ENCODE data around the gene SOCS6.

SOCS6 gene

DNA sequence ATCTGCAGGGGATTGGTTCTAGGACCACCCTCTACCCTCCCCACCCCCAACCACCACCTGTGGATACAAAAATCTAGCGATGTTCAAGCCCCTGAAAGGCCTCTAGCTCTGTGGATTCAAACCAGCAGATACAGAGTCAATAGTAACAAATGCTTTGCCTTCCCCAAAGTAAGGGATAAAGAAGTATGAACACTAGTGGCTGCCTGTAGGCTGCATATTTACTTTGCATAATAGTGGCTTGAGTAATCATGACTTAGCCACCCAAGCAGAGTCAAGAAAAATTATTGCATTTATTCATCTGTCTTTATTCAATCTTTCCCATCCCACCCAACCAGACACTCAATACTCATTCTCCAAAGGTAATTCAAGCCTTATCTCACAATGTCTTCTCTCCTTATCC, 43.8 kb downstream of the SOCS6 start:
- TF ChIP-seq POU6F1 (CRISPR knock-in tag; IDR thresholded peaks at IDR 0.05; ENCODE audit: borderline replicate concordance, low read depth) = no peak
- TF ChIP-seq, protein P1, sequence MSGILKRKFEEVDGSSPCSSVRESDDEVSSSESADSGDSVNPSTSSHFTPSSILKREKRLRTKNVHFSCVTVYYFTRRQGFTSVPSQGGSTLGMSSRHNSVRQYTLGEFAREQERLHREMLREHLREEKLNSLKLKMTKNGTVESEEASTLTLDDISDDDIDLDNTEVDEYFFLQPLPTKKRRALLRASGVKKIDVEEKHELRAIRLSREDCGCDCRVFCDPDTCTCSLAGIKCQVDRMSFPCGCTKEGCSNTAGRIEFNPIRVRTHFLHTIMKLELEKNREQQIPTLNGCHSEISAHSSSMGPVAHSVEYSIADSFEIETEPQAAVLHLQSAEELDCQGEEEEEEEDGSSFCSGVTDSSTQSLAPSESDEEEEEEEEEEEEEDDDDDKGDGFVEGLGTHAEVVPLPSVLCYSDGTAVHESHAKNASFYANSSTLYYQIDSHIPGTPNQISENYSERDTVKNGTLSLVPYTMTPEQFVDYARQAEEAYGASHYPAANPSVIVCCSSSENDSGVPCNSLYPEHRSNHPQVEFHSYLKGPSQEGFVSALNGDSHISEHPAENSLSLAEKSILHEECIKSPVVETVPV (CRISPR knock-in tag; IDR thresholded peaks at IDR 0.05) = no peak
- no peak for TF ChIP-seq PPARA (CRISPR knock-in tag; IDR thresholded peaks at IDR 0.05; ENCODE audit: borderline replicate concordance)
- TF ChIP-seq ZC3H10 (CRISPR knock-in tag; IDR thresholded peaks at IDR 0.05) = no peak
- TF ChIP-seq RARB (CRISPR knock-in tag; IDR thresholded peaks at IDR 0.05) = no peak
- no peak for TF ChIP-seq ZNF565 (CRISPR knock-in tag; conservative IDR thresholded peaks at IDR 0.05; ENCODE audit: low read depth)
- TF ChIP-seq ZNF8 (CRISPR knock-in tag; IDR thresholded peaks at IDR 0.05) = no peak
- TF ChIP-seq ESRRG (CRISPR knock-in tag; IDR thresholded peaks at IDR 0.05) = no peak

DNA sequence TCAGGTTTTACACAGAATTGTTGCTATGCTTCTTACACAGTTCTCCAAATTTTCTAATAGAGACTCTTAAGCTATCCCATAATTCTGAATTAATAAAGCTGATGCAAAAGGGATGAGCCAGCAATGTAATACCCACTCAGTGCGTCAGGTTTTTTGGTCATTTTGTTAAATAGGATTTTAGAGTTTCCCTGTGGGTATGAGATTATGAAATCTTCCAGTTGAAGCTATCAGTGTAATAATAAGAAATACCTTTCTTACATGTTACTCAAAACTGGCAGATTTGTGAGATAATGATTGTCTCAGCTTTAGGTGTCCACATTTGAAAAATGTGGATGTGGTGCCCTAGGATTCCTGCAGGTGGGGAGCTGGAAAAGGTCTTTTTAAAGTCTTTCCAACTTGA, 44.5 kb downstream of the SOCS6 start:
- TF ChIP-seq ZFP3 (CRISPR knock-in tag; IDR thresholded peaks at IDR 0.05) (no peak), GLIS3 (CRISPR knock-in tag; IDR thresholded peaks at IDR 0.05) (no peak)
- no peak for ATAC-seq

More for the DNA sequence above, 43.8 kb downstream of the SOCS6 start:
- no peak for ATAC-seq

- peak; percentile 56 for ATAC-seq
- TF ChIP-seq SNAI2 (CRISPR knock-in tag; IDR thresholded peaks at IDR 0.05) (no peak), RARB (CRISPR knock-in tag; IDR thresholded peaks at IDR 0.05) (no peak), OSR1 (CRISPR knock-in tag; IDR thresholded peaks at IDR 0.05) (no peak), BACH2 (CRISPR knock-in tag; IDR thresholded peaks at IDR 0.05; ENCODE audit: borderline replicate concordance) (no peak), ZNF70 (CRISPR knock-in tag; IDR thresholded peaks at IDR 0.05) (no peak), ISL1 (CRISPR knock-in tag; IDR thresholded peaks at IDR 0.05) (no peak), ZNF565 (CRISPR knock-in tag; conservative IDR thresholded peaks at IDR 0.05; ENCODE audit: low read depth) (no peak), PATZ1 (CRISPR knock-in tag; IDR thresholded peaks at IDR 0.05; ENCODE audit: borderline replicate concordance) (no peak), CREB5 (CRISPR knock-in tag; IDR thresholded peaks at IDR 0.05; ENCODE audit: low read depth) (no peak), CSDC2 (CRISPR knock-in tag; IDR thresholded peaks at IDR 0.05) (no peak), TOX (CRISPR knock-in tag; IDR thresholded peaks at IDR 0.05; ENCODE audit: borderline replicate concordance) (no peak), ARNTL (CRISPR knock-in tag; IDR thresholded peaks at IDR 0.05; ENCODE audit: borderline replicate concordance, low read depth) (no peak), TCF4 (CRISPR knock-in tag; IDR thresholded peaks at IDR 0.05; ENCODE audit: borderline replicate concordance) (no peak), ZFP30 (CRISPR knock-in tag; IDR thresholded peaks at IDR 0.05) (no peak), GLIS3 (CRISPR knock-in tag; IDR thresholded peaks at IDR 0.05) (no peak)
- TF ChIP-seq, protein P2, sequence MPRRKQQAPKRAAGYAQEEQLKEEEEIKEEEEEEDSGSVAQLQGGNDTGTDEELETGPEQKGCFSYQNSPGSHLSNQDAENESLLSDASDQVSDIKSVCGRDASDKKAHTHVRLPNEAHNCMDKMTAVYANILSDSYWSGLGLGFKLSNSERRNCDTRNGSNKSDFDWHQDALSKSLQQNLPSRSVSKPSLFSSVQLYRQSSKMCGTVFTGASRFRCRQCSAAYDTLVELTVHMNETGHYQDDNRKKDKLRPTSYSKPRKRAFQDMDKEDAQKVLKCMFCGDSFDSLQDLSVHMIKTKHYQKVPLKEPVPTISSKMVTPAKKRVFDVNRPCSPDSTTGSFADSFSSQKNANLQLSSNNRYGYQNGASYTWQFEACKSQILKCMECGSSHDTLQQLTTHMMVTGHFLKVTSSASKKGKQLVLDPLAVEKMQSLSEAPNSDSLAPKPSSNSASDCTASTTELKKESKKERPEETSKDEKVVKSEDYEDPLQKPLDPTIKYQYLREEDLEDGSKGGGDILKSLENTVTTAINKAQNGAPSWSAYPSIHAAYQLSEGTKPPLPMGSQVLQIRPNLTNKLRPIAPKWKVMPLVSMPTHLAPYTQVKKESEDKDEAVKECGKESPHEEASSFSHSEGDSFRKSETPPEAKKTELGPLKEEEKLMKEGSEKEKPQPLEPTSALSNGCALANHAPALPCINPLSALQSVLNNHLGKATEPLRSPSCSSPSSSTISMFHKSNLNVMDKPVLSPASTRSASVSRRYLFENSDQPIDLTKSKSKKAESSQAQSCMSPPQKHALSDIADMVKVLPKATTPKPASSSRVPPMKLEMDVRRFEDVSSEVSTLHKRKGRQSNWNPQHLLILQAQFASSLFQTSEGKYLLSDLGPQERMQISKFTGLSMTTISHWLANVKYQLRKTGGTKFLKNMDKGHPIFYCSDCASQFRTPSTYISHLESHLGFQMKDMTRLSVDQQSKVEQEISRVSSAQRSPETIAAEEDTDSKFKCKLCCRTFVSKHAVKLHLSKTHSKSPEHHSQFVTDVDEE (CRISPR knock-in tag; IDR thresholded peaks at IDR 0.05) = no peak
Observed at GRCh38 chr18:70333757-70334156, 44.9 kb downstream of the SOCS6 start.

Data from SK-N-SH treated with all-trans-retinoic acid at 6 μM for 48 hours (cell line).